ENCODE results near the gene FOXJ1. TPM values are rescaled to one million over a fixed set of nuclear protein-coding genes. Genes with fewer than 3 reads are reported as not detected.

The FOXJ1 gene
- polyA plus RNA-seq, 2 of the 4 experiments (the other 2 are of a cell fraction) = 0.09 to 0.50 TPM

- Histone ChIP-seq H3K4me2 (no peak overlapping the region), H3K9me3 (no peaks in the 10 kb centered on the region), H3K27ac (no peak overlapping the region), H3K4me1 (no peaks in the 10 kb centered on the region), H3K4me3 (no peak overlapping the region)
- POLR2A ChIA-PET = no interaction called here
- FAIRE-seq (no peak), DNase-seq (ENCODE audit: low read depth in 1 of 2, low spot score in 1 of 2) (no peak), ATAC-seq (no peak)
- CTCF ChIA-PET = interaction anchor here (1.5 kb wide), 1 partner anchor 189 kb away, joined by 4 read pairs; no protein-coding TSS in a partner anchor
- TF ChIP-seq SREBF2 (IDR thresholded peaks at IDR 0.05) (no peak), CEBPB (IDR thresholded peaks at IDR 0.05) (no peak), E2F6 (IDR thresholded peaks at IDR 0.05; ENCODE audit: borderline replicate concordance, low read depth) (no peak), ATOH8 (CRISPR knock-in tag; IDR thresholded peaks at IDR 0.05; ENCODE audit: low read depth) (no peak), PBX3 (IDR thresholded peaks at IDR 0.05) (no peak)
- 91% methylated on average over 16 of the region's 17 CpGs for WGBS (ENCODE audit: missing lambda C conversion rate)
These were observed 50.4 kb downstream of the FOXJ1 start for GRCh38 chr17:76090517-76091129.

GRCh38 chr17:76089680-76090516, 51.1 kb downstream of the FOXJ1 start:
- no peak for FAIRE-seq
- no peak for ATAC-seq
- 93% methylated on average over 28 of the region's 32 CpGs for WGBS (ENCODE audit: missing lambda C conversion rate)
- Histone ChIP-seq H3K4me2 (no peak overlapping the region), H3K4me3 (no peak overlapping the region), H3K27ac (no peak overlapping the region), H3K9me3 (no peaks in the 10 kb centered on the region), H3K4me1 (no peaks in the 10 kb centered on the region)
- POLR2A ChIA-PET = no interaction called here
- DNase-seq (ENCODE audit: low read depth in 1 of 2, low spot score in 1 of 2) = no peak
- CTCF ChIA-PET = interaction anchor here (0.7 to 1.5 kb wide), 6 partner anchors 13 to 200 kb away, joined by 3 to 5 read pairs (median 4); partner anchors contain the start of gene EXOC7
- TF ChIP-seq MAFK (IDR thresholded peaks at IDR 0.05; ENCODE audit: partially characterized antibody) = no peak
- TF ChIP-seq SMC3 (IDR thresholded peaks at IDR 0.05) = no peak
- TF ChIP-seq ZFP36 (IDR thresholded peaks at IDR 0.05; ENCODE audit: borderline replicate concordance, partially characterized antibody) = no peak
- no peak for TF ChIP-seq ELK1 (IDR thresholded peaks at IDR 0.05; ENCODE audit: low read depth, low read length)
- TF ChIP-seq ZNF302 (CRISPR knock-in tag; IDR thresholded peaks at IDR 0.05) = no peak
- no peak for TF ChIP-seq RAD21 (conservative IDR thresholded peaks at IDR 0.05 in 1 of 2, IDR thresholded peaks at IDR 0.05 in 1 of 2)
- no peak for TF ChIP-seq TP53 (CRISPR knock-in tag; IDR thresholded peaks at IDR 0.05)
- TF ChIP-seq NFE2L2 (conservative IDR thresholded peaks at IDR 0.05; ENCODE audit: low read length) = no peak
- TF ChIP-seq TFCP2L1 (CRISPR knock-in tag; IDR thresholded peaks at IDR 0.05) = no peak
- TF ChIP-seq HOXA7 (CRISPR knock-in tag; IDR thresholded peaks at IDR 0.05) = no peak
- TF ChIP-seq ESRRA (IDR thresholded peaks at IDR 0.05; ENCODE audit: borderline replicate concordance, low read length) = no peak
- TF ChIP-seq NR3C1 (IDR thresholded peaks at IDR 0.05) = no peak
- TF ChIP-seq EP300 (IDR thresholded peaks at IDR 0.05) = no peak
- no peak for TF ChIP-seq CBX2 (IDR thresholded peaks at IDR 0.05; ENCODE audit: borderline replicate concordance, low read depth)
- no peak for TF ChIP-seq HMGXB4 (CRISPR knock-in tag; IDR thresholded peaks at IDR 0.05; ENCODE audit: borderline replicate concordance)
- TF ChIP-seq BHLHE40 (IDR thresholded peaks at IDR 0.05; ENCODE audit: low read depth, low read length) = no peak
- no peak for TF ChIP-seq SREBF2 (IDR thresholded peaks at IDR 0.05)
- no peak for TF ChIP-seq RCOR1 (IDR thresholded peaks at IDR 0.05; ENCODE audit: low read depth, low read length)
